ENCODE results near the gene C2orf49.

C2orf49 gene

GRCh38 chr2:105294046-105294445, 43.3 kb upstream of the C2orf49 start:
- no peak for DNase-seq
- intact Hi-C loops (cut with DNase I; ENCODE audit: low total_unique reads), result no loop called here
- peaks cover 44 to 84% (median 55%) of the 10 kb centered on the region in 3 donors for H3K36me3 ChIP-seq
- no peak for TF ChIP-seq CTCF (IDR thresholded peaks at IDR 0.05)
- no peak overlapping the region for H3K27ac ChIP-seq
- H3K4me3 ChIP-seq, result no peak overlapping the region
- H3K27me3 ChIP-seq, result no peaks in the 10 kb centered on the region
- H3K9me3 ChIP-seq, result no peaks in the 10 kb centered on the region
- H3K4me1 ChIP-seq, result peaks cover 0 to 4% (median 0%) of the 10 kb centered on the region in 4 donors

- Histone ChIP-seq H3K36me3 (peaks cover 39 to 78% (median 55%) of the 10 kb centered on the region in 3 donors), H3K27ac (no peak overlapping the region)
Observed at GRCh38 chr2:105294844-105295481, 42.4 kb upstream of the C2orf49 start.

GRCh38 chr2:105296017-105296611, 41.2 kb upstream of the C2orf49 start:
- H3K27ac ChIP-seq, result no peak overlapping the region
- no peak for DNase-seq
- TF ChIP-seq CTCF (IDR thresholded peaks at IDR 0.05), result no peak
- no peak overlapping the region for H3K4me3 ChIP-seq
- peaks cover 0 to 8% (median 0%) of the 10 kb centered on the region in 4 donors for H3K4me1 ChIP-seq
- H3K36me3 ChIP-seq, result peaks cover 34 to 69% (median 47%) of the 10 kb centered on the region in 3 donors
- H3K27me3 ChIP-seq, result no peaks in the 10 kb centered on the region
- no peaks in the 10 kb centered on the region for H3K9me3 ChIP-seq
- intact Hi-C loops (cut with DNase I; ENCODE audit: low total_unique reads), result no loop called here

More at GRCh38 chr2:105294844-105295481, 42.4 kb upstream of the C2orf49 start:
- Histone ChIP-seq H3K9me3 (no peaks in the 10 kb centered on the region), H3K27me3 (no peaks in the 10 kb centered on the region), H3K4me1 (peaks cover 0 to 8% (median 0%) of the 10 kb centered on the region in 4 donors), H3K4me3 (no peak overlapping the region)
- no peak for DNase-seq
- TF ChIP-seq CTCF (IDR thresholded peaks at IDR 0.05), result no peak
- intact Hi-C loops (cut with DNase I; ENCODE audit: low total_unique reads), result no loop called here

GRCh38 chr2:105297216-105297615, 40.1 kb upstream of the C2orf49 start:
- Histone ChIP-seq H3K9me3 (no peaks in the 10 kb centered on the region), H3K27me3 (no peaks in the 10 kb centered on the region), H3K36me3 (peaks cover 23 to 58% (median 39%) of the 10 kb centered on the region in 3 donors), H3K4me3 (no peak overlapping the region), H3K4me1 (peaks cover 0 to 8% (median 0%) of the 10 kb centered on the region in 4 donors), H3K27ac (no peak overlapping the region)
- intact Hi-C loops (cut with DNase I; ENCODE audit: low total_unique reads), result no loop called here
- TF ChIP-seq CTCF (IDR thresholded peaks at IDR 0.05), result no peak
- no peak for DNase-seq

GRCh38 chr2:105298017-105298416, 39.3 kb upstream of the C2orf49 start:
- Histone ChIP-seq H3K4me3 (no peak overlapping the region), H3K4me1 (peaks cover 0 to 8% (median 0%) of the 10 kb centered on the region in 4 donors), H3K36me3 (peaks cover 23 to 54% (median 36%) of the 10 kb centered on the region in 3 donors), H3K27ac (no peak overlapping the region), H3K27me3 (no peaks in the 10 kb centered on the region), H3K9me3 (no peaks in the 10 kb centered on the region)
- no peak for DNase-seq
- intact Hi-C loops (cut with DNase I; ENCODE audit: low total_unique reads), result no loop called here
- no peak for TF ChIP-seq CTCF (IDR thresholded peaks at IDR 0.05)
